NCI-H1092 treated with DMSO at 0.1 percent for 48 hours (cell line): ENCODE data around the gene CD276.
A peak's percentile ranks its signal among the peaks of the same experiment; 100 is the strongest.
"Not testable (repeated sequence)": the region's sequence is repeated elsewhere in the genome, so short reads cannot be mapped to it uniquely, and the experiment has no call there.

ENCODE experiments used
- DNase-seq: peaks from one replicate; lab custom pipeline; 2025; lab: John Stamatoyannopoulos, UW

CD276 gene

DNA sequence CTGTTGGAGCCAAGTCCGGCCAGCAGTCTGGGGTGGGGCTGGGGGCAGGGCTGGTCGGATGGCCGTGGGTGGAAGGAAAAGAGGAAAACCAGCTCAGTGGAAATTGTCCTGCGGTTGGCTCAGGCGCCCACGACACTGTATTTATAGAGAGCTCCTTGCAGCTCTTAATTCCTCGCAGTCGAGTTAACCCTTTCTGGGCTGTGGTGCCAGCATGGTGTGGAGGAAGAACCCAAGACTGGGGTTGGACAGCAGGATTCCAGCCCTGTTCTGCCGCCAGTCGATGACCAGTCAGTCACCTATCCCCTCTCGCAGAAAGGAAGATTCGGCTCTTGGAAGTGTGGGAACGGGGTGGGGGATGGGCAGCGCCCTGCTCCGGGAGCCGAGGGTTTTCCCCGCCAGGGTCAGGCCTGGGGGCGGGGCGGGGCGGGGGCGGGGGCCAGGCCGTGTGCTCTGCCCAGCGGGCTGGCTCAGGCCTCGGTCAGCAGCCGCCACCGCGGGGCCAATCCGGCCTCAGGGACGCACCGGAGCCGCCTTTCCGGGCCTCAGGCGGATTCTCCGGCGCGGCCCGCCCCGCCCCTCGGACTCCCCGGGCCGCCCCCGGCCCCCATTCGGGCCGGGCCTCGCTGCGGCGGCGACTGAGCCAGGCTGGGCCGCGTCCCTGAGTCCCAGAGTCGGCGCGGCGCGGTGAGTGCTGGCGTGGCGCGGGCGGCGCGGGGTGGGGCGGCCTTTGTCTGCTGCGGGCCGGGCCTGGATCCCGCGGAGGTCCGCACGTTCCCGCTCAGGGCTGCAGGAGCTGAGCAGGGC, at the start of gene CD276:
Gene CD276, plus strand, starts transcription at position 607 of the 804 bp plus-strand sequence. CDS start 15,257 bp downstream, outside the sequence.
- DNase-seq: peak; percentile 34

DNA sequence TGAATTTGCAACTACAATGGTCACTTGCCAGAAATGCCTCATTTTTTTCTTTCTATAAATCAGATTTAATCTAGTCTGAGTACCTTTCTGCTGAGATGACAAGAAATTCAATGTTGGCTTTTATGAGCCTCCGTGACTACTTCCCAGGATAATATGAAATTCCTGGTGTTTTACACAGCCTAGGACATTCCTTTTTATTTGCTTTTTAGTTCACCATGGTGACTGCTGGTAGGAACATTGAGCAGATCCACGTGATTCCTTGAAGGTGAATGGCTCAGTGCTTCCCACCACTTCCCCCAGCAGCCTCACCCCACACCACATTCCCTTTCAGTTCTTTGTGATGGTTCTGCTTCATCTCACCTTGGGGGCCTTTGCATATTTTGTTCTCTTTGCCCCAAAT, 46.7 kb upstream of the CD276 start:
- DNase-seq: no peak

DNA sequence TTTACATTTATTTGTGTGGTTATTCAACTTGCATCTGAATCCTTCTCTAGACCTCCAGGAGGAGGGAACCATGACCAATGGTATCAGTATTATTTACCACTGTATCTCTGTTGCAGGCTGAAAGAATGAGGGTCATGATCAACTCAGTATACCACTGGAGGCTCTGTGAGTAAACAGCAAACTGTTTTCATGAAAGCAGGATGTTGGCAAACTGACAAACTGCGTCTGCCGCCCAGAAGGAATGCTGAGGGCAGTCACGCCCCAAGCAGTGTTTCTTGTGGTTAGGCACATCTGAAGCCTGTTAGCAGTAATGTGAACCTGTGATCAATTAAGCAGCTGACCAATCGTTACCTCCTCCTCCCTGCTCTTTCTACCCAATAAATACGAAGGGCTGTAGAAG, 44.7 kb upstream of the CD276 start:
- not testable (repeated sequence) for DNase-seq

DNA sequence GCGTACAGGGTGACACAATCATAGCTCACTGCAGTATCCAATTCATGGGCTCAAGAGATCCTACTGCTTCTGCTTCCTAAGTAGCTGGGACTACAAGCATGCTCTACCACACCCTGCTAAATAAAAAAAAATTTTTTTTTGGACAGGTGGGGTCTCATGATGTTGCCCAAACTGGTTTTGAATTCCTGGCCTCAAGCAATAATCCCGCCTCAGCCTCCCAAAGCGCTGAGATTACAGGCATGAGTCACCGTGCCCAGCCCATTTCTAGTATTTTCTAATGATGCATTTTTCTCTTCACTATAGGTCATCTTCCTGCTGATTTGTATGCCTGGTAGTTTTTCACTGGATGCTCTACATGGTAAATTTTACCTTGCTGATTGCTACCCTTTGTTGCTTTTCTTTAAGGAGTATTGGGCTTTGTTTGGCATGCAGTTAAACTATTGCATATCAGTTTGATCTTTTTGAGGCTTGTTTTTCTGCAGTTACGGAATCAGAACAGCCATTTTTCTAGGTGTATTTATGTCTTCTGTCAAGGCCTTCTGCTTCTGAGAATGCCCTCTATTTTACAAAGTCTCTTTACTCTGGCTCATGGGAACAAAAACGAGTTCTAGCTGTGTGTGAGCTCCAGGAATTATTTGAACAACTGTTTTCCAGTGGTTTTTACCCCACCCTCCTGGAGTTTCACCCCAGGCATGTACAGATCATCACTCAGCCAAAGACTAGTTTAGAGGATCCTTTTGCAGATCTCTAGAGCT, 36.7 kb upstream of the CD276 start:
- no peak for DNase-seq

DNA sequence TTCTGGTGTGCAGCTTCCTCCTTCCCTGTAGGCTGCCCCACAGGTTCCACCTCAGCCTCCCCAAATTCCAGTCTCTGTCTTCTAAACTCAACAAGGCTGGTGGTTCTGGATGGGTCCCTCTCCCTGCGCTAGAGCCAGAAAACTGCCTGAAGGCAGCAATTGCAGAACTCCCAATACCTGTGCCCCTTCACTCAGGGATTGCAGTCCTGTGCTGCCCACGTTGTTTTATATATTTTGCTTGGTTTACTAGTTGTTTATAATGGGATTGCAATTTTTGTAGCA, 36.2 kb upstream of the CD276 start:
- DNase-seq: no peak

DNA sequence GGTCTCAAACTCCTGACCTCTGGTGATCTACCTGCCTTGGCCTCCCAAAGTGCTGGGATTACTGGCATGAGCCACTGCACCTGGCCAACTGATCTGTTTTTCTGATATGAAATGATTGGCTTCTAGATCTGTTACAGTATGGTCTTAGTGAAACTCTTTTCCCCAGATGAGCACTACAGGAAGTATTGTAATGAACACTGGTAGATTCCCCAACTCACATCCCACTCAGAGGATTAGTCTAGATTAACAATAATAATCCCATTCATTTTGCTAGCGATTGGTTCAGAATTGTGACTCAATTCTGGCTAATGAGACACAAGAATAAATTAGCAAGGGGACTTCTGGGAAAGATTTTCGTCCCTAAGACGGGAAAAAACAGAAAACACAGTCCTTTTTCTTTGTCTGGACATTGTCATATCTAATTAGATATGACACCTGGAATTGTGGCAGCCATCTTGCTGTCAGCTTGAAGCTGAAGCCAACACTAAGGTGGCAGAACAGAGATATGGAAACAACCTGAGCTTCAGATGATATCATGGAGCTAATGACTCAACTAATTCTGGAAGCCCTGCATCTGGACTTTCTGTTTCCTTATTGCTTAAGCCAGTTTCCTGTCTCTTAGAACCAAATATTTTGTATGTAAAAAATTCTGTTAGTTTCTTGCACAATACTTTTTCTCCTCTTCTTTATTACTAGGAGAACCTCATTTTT, 33.6 kb upstream of the CD276 start:
- no peak for DNase-seq

DNA sequence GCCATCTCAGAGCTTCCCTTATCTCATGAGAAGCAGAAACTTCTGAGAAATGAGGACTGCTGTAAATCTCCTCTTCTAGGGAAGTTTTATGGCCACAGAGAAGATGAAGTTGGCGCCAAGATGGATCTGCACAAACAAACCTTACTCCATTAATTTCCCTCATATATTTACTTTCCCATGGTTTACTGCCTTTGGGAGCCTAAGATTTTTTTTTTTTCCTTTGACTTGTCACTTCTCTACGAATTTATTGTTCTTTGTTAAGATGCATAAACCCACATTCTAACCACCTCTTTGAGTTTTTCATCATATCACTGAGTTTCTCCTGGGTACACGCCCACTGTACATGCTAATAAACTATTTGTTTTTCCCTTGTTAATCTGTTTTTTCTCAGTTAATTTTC, 29.5 kb upstream of the CD276 start:
- no peak for DNase-seq

DNA sequence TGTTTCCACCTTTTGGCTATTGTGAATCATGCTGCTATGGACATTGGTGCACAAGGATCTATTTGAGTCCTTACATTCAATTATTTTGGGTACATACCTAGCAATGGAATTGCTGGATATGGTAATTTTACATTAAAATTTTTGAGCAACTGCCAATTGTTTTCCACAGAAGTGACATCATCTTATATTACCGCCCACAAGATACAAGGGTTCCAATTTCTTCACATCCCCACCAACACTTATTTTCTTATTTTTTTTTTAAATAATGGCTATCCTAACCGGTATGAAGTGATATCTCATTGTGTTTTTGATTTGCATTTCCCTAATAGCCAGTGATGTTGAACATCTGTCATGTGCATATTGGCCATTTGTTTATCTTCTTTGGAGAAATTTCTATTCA, 28.5 kb upstream of the CD276 start:
- no peak for DNase-seq

DNA sequence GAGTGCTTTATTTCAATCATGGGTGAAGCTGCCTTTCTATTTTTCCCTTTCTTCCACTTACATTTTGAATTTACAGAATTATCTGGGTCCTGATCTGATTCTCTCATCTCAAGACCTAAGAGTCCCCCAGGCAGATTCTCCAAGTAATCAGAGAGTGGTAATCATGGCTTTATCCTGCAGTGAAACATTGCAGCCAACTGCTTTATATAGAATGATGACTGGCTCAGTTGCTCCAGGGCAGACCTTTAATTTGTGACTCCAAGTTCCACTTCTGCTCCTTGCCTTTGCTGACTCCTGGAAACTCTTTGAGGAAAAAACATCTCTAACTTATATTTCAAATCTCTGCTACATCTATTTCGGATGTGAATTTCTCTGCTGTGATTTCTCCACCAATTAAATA, 25.5 kb upstream of the CD276 start:
- no peak for DNase-seq

DNA sequence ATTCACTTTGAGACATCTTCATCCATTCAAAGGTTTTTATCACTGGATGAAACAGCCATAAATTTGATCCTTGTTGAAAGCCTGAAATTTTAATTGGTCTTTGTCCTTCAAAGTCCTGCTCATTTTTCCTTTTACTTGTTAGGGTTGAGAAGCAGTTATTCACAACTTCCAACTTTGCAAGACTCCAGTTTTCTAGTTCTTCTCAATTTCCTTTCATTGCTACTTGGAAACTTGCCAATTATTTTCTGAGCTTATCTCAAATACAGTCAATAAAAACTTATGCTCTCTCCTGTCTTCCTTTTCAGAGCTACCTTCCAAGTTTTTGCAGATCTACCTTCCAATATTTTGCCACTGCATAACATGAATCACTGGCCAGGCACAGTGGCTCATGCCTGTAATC, 23.7 kb upstream of the CD276 start:
- DNase-seq: no peak

DNA sequence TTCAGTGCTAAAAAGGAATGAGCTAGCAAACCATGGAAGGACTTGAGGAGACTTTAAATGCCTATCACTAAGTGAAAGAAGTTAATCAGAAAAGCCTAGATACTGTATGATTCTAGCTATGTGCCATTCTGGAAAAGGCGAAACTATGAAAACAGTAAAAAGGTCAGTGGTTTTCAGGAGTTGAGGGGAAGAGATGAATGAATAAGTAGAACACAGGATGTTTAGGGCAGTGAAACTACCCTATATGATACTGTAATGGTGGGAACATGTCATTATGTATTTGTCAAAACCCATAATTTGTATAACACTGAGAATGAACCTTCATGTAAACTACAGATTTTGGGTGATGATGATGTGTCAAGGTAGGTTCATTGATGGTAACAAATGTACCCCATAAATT, 9.6 kb upstream of the CD276 start:
- no peak for DNase-seq

DNA sequence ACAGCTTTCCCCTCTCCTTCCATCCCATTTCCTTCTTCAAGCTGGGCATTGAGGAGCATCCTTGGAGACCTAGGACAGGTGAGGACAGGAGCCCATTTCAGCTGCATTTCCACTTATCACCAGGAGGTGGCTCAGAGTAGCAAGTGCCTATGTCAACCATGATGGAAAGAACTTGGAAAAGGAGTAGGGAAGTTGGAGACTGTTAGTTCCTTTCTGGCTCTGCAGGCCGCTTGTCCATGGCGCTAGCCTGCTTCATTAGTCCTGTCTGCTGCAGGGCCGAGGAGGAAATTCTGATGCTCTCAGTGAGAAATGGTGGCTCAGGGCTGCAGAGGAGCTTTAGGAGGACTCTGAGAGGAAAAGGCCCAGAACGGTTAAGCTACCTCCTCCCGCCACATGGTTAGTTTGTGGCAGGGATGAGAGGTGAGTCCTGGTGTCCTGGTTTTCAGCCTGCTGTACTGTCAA, 7.0 kb upstream of the CD276 start:
- DNase-seq: peak; percentile 17

DNA sequence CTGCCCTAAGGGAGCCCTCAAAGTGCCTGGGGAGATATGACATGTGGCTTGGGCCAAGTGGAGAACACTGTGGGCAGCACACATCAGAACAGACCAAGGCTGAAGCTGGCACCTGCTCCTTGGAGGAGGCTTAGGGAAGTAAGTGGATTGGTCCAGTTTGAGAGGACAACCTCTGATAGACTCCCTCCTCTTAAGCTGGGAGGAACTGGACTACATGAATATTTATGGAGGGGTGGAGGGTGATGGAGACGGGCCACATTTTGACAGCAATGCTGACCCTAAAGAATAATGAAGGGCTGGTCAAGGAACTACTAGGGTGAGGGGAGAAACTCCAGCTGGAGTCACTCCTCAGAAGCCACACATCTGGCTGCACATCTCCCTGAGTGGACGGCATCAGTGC, 6.5 kb upstream of the CD276 start:
- DNase-seq: no peak

DNA sequence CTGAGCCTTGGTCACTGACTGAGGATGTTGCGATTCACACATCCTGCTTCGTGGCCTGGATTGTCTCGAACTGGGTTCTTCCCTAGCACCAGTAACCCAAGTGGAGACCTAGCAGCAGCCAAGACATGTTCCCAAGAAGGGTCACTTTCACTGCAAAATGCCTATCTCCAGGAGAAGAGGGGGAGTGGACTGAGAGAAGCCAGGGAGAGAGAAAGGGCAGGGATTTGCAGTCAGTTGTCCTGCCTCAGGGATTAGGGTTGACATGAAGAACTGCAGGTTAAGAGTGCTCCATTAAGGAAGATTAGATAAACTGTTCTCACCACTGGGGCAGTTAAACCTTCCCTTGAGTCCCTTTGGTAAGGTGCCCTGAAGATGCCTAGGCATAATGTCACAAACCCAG, 5.7 kb upstream of the CD276 start:
- no peak for DNase-seq

DNA sequence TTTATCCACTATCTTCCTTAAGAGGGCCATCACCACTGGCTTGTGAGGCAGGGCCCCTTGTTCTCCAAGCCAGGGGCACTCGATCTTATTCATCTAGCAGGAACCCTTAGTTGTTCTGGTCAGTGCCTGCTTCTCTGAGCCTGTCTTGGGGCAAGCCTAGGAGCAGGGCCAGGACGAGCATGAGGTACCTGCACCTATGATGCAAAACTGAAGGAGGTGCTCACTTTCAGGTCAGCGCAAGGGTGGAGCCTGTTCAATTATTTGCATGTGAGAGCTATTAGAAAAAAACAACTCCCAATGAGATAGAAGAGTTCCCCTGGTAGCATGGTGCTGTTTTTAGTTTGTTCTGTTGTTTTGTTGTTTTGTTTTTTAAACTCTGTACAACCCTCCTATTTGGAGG, 5.0 kb upstream of the CD276 start:
- DNase-seq: no peak

DNA sequence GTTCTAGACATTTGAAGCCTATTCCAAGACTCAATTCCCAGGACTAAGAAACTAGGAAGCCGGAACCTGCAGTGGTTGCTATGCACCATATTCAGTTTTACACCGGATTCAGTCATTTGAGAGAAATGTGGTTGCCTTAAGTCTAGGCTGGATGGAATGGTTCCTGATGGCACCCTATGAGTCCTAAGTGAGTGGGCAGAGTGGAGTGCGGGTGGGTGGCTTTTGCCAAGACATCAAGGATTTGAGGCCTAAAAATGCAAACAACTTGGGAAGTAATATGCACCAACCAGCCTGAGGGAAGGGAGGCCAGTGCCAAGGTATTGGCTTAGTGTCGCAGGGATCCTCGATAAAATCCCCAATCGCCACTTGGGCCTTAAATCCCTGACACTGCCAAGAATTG, 4.2 kb upstream of the CD276 start:
- no peak for DNase-seq

DNA sequence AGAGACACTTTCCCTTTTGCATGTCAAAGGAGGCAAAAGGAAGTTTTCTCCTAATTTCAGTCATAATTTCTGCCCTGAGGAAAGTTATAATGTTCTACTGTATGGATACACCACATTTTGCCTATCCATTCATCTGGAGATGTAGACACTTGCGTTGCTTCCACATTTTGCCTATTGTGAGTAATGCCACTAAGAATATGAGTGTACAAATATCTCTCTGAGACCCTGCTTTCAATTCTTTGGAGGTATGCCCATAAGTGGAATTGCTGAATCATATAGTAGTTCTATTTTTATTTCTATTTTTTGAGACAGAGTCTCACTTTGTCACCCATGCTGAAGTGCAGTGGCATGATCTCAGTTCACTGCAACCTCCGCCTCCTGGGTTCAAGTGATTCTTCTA, 3.6 kb upstream of the CD276 start:
- no peak for DNase-seq

DNA sequence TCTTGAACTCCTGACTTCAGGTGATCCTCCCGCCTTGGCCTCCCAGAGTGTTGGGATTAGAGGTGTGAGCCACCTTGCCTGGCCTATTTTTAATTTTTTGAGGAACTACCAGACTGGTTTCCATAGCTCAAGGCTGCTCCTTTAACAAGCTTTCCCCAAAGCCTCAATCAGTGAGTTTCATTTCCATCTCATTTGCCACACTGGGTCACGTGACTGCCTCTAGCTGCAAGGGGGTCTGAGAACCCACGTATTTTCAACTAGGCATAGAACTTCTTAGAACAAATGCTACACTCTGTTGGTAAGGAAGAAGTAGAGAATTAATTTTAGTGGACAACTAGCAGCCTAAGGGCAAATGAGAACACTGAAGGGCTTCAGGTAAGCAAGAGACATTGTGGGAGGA, 3.1 kb upstream of the CD276 start:
- no peak for DNase-seq

DNA sequence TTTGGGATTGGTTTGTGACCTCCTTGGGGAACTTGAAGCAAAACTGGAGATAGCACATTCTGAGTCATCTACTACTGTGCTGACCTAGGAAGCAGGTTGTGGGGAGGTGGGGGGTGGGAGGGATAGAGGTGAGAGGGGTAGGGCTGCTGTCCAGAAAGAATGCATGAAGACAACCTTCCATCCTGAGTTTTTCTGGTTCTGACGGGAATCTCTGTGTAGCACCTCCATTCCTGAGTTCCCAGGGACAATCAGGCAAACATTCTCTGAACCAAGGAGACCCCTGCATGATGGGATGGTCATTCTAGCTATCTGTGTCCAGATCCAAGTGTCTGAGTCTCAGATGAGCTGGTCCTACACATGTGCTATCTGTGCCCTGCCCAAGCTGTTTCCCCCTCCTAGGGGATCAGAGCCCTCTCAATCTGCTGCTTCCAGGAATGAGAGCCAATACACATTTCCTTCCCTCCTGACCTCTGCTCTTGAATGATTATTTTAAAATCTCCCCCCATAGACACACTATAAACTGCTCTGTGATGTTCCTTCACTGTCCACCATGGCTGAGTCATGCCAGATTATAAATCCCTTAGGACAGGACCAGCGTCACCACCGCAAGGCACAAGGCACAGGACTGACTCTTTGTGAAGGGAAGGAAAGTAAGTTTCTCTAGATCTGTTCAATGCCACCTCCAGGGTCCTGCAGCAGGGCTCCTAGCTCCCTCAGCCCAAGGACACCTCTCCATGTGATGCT, 2.2 kb upstream of the CD276 start:
- DNase-seq: no peak

DNA sequence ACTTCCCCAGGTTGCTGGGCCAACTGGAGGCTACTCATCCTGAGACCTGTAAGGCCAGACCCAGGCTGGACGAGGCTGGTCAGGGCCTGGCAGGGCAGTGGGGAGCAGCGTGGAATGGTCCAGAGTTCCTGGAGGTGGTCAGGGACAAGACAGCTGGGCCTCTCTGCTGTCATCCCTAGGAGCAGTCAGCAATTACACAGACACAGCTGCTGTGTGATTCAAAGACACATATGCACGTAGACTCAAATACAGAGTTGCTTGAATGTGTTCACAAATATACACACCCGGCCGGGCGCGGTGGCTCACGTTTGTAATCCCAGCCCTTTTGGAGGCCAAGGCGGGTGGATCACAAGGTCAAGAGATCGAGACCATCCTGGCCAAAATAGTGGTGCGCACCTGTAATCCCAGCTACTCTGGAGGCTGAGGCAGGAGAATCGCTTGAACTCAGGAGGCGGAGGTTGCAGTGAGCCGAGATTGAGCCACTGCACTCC, 1.5 kb upstream of the CD276 start:
- no peak for DNase-seq

DNA sequence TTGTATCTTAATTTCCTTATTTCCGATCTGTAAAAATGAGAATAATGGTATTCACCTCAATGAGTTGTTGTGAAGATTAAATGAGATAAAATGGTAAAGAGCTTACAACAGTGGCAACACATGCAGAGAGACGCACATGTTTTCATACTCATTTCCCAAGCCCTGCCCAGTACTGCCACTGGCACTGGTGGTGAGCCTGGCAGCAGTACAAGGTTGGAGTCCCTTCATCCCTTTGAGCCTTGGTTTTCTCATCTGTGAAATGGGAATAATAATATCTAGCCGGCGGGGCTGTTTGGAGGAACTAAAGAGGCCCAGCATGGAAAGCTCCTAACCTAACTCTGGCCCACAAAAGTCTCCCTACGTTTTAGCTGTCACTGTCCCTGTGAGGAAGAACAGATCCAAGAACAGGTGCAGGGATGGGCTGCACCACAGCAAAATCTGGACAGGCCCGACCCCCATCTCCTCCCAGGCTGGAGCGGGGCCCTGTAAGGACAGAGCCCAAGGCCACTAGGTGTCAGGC, 866 bp upstream of the CD276 start:
- no peak for DNase-seq
